GM19438 (cell line): ENCODE results near the gene ARAP2.

Source experiments
- ATAC-seq: cut with Tn5 transposase; IDR thresholded peaks from one replicate; pipeline ENCODE4 v1.9.1; 2021; ENCODE audit warnings: low read depth; ENCODE audit not compliant: unreplicated experiment

ARAP2 gene

DNA sequence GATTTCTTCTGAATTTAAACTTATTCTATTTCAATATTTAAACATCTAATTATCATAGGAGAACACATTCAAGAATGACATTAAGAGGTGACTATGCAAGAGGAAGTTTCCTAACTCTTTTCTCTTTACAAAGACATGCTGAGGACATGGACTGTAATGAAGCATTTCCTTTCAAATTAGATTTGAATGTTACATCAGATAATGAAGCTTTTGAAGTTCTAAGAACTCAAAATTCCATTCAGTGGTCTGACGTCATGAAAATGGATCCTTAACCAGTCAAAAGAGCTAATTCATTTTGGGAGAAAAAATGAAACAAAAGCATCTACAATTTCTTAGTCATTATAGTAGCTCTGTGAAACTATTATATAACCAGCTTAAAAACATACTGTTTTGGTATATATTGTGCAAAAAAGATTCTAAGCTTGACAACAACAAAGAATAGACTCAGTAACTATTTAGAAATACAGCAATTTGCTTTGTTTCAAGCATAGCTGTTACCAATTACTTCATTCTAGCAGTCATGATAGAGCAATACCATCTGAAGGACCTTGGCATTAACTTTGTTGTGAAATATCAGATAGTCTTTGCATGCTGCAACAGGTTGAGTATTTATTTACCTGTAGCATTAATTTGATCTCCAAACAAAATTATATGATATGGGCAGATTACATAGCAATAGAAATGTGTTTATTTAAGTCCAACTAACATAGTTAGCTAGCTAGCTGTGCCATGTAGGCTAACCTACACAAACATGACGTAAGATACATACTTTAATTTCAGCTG lies 23.4 kb upstream of the ARAP2 start:
- no peak for ATAC-seq

DNA sequence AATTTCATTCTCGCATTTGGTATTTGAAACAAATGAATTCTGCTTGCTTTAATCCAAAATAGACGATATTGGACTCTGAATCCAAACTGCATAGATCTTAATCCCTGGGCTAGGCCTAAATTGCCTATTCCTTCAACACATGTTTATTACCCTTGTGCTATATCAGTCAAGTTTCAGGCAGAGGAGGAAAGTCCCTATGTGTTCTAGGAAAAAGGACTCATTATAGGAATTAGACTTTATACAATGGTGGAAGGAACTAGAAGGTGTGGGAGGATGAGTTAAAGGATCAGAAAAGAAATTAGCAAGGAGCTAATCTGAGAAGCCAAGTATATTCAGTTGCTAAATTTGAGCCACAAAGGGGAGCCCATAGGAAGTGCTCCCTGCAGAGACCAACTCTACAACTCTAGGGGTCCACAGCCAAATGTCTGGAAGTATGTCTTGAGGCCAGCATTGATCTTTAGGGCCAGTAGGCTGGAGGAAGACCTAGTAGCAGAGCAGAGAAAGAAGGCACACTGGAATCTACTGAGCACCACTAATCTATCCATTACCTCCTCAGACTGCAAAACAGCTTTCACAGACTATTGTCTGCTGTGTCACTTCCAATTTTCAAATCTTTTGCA lies 20.0 kb upstream of the ARAP2 start:
- no peak for ATAC-seq

DNA sequence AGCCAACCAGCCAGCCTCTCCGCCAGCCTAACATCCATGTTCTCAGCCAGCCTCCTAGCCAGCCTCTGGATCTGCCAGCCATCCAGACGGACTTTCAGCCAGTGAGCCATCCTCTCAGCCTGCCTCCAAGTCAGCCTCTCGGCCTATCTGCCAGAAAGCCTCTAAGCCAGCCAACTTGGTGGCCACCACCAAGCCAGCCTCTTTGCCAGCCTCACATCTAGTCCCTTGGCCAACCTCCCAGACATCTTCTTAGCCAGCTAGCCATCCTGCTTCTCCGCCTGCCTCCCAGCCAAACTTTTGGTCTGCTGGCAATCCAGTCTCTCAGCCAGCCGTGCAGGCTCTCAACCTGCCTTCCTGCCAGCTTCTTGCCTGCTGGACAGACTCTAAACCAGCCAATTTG lies 16.4 kb upstream of the ARAP2 start:
- no peak for ATAC-seq

DNA sequence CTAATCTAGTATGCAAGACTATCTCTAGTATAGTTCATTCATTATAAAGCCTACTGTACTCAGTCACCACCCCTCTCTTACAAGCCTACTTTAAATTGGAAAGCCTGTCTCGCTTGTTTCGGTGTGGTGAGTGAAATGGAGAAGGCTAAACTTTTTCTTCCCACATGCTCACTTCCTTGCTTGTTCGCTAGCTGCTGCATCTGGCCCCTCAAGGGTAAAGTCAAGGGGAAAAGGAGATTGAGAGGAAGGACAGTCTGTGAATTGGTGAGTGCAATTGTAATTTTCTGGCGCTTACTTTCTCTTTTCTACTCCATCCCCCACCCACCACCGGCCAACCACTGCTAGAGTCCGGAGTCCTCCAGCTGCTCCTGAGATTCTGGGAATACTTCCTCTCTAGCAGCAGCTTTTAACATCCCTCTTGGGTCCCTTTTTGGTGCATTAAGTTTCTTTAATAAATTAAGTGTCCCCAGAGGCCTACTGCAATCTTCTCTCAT lies 12.1 kb upstream of the ARAP2 start:
- peak; percentile 52 for ATAC-seq

DNA sequence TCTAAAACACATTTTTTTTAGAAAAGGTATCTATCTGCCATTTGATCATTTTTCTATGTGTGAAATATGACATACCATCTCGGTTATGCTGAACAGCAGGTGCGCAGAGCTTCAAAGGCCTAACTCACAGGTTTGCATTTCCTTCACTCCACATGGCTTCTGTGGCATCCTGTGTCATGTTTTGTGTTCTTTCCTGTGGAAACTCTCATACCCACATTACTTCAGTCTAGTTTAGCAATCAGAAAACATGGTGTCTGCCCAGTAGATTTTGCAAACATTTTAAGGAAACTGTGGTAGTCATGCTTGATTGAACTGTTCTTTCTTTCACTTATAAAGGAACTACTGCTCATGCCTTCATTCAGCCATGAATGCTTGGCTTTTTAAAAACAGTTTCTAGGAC lies 11.3 kb upstream of the ARAP2 start:
- peak; percentile 87 for ATAC-seq

DNA sequence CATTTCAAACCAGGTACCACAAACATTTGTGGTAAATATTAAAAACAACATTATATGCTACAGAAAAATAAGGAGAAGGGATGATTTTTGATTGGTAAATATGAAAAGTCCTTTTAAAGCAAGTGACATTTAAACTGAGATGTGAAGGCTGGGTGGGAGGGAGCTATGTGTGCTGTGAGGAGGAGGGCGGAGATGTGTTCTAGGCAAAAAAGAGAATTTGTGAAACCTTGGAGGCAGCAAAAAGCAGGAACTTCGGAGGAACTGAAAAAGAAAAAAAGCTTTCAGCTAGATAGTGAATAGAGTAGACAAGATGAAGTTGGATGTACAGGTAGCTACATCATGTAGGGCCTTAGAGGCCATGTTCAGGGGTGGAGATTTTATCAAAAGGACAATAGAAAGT lies 10.1 kb upstream of the ARAP2 start:
- ATAC-seq, result no peak

DNA sequence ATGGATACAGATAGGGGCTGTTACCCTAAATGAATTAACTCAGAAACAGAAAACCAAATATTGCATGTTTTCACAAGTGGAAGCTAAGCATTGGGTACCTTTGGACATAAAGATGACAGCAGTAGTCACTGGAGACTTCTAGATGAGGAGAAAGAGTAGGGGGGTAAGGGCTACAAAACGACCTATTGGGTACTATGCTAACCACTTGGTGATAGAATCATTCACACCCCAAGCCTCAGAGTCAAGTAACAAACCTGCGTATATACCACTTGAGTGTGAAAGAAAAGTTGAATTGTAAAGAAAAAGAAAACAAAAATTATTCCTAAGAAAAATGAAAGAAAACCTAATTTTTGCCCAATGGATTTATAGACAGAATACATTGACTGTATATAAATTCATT lies 7.7 kb upstream of the ARAP2 start:
- ATAC-seq, result no peak

DNA sequence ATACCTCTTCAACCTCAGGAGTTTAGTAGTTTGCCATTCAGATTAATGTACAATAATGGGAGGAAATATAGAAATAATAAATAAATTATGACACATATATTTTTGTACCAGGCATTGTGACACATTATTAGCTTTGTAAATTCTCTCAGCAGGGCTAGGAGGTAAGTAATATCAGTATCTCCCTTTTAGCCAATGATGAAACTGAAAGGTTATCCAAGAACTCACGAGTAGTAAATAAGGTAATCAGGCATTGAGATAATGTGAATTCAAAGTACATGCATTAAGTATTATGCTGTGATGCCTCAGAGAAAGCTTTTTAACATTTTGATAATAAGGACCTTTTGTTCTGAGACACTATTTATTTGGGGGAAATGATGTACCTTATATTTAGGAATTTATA lies 5.3 kb upstream of the ARAP2 start:
- no peak for ATAC-seq

DNA sequence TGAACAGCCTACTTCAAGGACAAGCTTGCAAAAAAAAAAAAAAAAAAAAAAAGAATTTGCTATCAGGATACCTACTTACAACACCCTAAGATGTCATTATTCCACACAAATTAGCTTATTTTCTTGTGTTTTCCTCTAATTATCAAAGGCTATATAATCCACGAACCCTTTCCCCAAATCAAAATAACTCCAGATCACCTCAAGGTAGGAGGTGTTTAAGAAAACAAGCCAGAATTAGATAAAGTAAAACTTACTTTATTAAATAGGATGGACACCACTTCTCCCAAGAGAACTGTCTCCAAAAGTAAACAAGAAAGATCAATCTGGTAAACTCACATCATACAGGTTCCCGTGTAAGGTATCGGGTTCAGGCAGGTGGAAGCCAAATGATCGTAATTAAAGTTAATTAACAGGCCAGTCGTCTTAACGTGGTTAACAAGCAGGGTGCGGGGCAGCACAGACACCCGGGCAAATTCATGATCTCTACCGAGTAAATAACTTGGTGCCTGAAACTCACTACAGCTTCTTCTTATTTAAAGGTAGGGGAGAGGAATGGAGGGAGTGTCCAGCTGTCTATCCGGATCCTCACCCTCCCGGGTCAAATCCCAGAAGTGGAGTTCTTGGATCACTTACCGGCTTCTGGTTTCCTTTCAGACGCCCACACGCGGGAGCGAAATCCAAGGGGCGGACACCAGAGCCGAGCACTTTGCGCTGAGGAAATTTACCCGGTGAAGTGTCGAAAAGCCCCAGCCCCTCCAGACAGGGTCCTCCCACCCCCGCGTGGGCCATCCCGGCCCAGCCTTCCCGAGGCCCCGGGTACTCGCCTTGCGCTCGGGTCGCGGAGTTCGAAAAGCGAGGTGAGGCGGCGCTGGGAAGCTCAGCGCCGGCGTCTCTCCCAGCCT lies 708 bp downstream of the ARAP2 start:
- ATAC-seq, result peak; percentile 28

DNA sequence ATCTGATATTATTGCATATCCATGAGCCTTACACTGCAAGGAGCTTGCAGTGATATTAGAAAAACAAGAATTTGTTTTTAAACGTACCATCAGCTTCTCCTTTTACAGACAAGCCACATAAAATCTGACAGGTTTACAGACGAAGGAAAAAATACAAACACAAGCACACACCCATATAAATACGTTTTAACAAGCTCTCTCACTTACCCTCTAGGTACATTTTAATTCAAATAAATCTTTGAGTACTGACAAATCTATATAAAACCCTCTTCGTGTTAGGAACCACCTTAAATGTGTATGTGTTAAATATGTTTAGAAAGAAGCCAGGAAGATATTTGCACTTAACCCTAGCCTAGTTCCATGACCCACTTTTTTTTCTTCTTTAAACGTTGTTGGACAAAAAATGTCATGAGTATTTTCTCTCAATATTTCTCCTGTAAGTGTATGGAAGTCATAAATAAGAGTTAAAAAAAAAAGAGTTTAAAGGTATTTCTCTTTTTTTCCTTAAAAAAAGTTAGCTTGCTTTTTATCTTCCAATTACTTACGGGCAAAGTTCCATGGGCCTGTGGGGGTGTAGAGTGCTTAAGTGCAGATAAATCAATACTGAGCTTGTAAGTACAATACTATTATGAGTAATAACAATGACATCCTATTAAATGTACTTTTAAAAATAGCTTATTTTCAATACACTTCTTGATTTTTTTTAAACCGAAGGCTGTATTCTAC lies 1.5 kb downstream of the ARAP2 start:
- no peak for ATAC-seq

DNA sequence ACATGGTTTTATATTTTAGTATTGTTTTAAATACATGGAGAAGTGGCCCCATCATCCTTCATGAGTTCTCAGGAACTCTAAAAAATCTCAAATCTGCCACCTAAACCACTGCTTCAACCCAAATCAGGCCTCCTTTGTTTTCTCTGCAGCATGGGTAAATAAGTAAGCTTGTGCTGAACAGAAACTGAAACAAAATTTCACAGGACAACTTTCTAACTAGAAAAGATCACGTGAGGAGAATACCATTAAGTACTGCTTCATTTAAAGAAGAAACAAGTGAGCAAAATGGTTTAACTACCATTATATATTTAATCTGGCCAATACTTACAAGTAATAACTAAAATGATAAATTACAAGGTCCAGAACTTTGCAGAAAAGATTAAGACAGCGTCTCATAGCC lies 2.5 kb downstream of the ARAP2 start:
- ATAC-seq, result peak; percentile 51

DNA sequence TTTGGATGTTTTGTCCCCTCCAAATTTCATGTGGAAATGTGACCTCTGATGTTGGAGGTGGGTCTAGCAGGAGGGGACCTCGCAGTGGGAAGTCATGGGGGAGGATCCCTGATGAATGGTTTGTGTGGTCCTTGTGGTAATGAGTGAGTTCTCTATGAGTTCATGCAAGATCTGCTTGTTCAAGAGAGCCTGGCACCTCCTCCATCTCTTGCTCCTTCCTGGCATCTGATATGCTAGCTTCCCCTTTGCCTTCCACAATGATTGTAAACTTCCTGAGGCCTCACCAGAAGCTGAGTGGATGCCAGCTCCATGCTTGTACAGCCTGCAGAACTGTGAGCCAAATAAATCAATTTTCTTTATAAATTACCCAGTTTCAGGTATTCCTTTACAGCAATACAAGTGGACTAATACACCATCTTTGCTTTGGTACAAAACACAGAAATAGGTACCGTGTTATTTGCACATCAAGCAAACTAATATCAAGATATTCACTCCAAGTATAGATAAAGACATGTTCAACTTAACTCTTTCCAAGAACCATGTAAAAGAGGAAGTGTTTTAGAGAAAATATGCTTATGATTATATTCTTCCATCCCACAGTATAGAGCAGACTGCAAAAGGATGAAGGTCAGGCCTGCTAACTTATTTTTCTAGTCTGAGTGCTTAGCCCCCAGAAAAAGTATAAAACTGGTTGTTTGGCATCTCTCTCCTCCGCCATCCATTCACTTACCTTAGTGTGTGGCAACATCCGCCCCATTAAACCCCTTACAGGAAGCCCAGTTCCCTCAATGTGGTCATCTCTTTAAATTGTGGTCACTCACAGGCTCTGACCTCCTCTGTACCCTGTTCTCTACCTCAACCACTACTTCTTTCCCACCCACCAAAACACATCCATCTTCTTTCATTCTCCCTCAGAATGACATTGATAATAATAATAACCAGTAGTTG lies 6.7 kb downstream of the ARAP2 start:
- no peak for ATAC-seq

DNA sequence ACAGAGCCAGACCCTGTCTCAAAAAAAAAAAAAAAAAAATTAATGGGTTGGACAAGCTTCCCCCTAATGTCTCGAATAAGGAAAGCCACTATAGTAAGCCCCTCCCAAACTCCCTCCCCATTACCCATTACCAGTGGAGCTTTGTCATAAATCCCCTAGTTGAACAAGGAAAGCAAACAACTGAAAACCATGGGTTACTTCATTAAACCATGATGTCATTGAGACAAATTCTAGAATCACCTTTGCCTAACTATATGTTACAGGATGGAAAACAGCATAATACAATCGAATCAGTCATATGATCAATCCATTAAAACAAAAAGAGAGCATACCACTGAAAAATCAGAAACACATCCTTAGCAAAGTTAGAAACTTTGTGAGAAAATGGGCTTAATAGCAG lies 8.2 kb downstream of the ARAP2 start:
- no peak for ATAC-seq

DNA sequence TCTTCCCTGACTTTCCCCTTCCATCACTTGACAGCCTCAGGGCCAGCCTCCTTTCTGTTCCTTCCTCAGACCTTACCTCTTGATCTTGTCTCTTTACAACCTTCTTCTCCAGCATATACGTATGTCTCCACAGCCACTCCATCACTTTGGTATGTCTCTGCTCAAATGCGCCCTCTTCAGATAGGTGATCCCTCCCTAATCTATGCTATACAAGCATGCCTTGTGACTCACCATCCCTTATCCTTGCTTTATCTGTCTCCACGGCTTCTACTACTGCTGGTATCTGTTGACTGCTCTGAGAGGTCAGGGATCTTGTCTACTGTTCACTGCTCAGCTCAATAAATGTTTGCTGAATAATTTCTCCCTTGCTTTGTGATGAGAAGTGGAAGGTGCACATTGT lies 9.0 kb downstream of the ARAP2 start:
- no peak for ATAC-seq

DNA sequence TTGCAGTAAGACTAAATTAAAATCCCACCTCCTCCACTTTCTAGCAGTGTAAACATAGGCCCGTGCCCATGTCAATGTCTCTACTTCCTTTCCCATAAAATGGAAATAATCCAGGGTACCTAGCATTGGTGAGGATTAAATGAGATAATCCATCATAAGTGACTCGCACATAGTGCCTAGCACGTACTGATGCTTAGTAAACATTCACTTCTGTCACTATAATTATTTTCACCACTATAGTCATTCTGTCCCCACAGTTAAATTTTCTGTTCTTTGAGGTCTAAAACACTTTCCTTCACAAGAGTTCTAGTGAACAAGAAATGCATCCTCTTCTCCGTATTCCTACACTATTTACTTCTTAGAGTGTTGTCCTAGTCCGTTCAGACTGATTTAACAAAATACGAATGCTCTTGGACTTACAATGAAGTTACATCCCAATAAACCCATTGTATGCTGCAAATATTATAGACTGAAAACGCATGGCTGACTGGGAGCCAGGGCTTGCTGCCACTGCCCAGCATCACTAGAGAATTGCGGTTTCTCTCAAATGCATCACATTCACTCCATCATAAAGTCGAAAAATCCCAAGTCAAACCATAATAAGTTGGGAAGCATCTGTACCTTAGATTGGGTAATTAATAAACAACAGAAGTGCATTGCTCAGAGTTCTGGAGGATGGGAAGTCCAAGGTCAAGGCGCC lies 10.6 kb downstream of the ARAP2 start:
- ATAC-seq, result no peak

DNA sequence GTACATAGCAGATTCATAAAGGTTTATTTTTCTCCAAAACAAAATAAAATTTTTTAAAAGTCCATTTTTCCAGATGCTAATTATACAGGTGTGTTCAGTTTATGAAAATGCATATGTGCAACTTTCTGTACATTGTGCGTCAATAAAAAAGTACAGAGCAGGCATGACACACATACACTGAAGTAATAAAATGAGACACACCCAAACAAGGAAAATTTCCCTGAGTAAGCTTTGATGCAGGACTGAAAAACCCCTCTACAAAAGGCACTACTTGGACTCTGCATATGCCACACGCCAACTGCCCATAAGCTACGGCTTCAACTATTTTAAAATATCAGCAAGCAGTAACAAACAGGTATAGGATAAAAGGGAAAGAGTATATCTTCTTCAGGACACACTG lies 13.8 kb downstream of the ARAP2 start:
- no peak for ATAC-seq

DNA sequence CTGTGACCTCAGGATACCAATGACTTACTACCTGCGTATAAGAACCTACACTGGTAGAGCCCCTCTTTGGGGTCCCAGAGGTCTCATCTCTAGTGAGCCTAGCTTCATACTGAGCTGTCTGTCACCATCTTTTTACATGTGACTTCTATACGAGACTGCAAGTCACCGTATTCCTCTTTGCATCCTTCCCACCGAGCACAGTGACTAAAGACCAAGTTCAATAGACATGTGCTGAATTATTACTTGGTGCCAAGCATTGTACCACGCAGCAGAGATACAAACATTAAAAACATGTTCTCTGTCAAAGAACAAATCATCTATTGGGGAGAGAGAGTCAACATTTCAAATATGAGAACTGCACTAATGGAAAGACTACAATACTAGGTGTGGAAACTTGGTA lies 16.4 kb downstream of the ARAP2 start:
- no peak for ATAC-seq

DNA sequence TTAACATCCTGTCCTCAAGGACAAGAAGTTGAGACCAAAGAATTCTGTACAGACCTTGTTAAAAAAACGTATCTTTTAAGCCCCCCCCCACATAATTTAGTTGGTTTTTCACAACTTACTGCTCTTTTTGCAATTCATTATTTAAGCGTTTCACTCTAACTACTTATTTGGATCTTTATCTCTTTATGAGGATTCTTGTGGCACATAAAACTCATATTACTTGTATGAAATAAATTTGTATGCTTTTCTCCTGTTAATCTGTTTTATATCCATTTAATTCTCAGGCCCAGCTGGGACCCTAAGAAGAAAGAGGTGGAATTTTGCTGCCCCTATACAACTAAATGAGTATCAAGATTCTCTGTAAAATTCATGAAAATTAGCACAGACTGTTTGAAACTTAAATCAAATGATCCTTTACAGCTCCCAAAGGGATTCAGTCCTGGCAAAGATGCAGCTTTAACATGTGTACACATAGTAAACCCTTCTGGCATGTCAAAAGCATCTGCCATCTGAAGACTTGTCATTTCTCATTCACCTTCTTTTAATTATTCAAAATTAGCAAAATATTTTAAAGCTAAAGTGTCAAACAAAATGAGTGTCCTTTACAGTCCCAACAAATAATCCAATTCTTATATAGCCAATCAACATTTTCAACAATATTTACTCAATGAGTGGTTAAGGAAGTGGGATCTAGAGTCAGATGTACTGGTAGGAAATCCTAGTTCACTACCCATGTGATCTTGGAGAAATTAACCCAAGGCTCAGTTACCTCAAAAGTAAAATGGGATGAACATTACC lies 17.7 kb downstream of the ARAP2 start:
- ATAC-seq, result no peak
